Measurements from ENCODE around the gene UGT1A3. TPM values are rescaled to one million over a fixed set of nuclear protein-coding genes. Genes with fewer than 3 reads are reported as not detected.

UGT1A3 gene
- total and polyA plus RNA-seq, 8 donors = 1.3 to 10.7 (median 7.8) TPM; not detected in 4

DNA sequence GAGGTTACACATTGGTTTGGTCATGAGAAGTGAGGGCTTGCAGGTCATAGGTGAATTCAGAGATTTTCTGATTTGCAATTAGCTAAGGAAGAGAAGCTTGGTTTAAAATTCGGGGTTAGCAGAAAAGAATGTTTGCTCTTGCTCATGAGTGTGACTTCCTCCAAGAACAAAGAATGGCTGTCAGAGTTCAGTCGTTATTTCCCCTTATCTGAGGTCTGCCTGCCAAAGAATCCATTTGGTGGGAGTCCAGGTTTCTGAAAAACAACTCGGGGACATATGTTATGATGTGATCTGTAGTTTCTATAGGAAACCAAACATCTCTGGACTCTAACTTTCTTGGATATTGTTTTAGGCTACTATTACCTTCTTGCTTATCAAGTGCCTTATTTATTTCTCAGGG, 39.3 kb upstream of the UGT1A3 start:
- DNase-seq = peak; percentile 57 to 68
- Histone ChIP-seq H3K27ac (peak overlapping the region in 4 of 5 donors; percentile 43 to 82 (median 64)), H3K9me3 (no peaks in the 10 kb centered on the region), H3K4me1 (peaks cover 0 to 31% (median 17%) of the 10 kb centered on the region in 4 donors), H3K36me3 (no peaks in the 10 kb centered on the region), H3K4me3 (no peak overlapping the region), H3K27me3 (no peaks in the 10 kb centered on the region)
- intact Hi-C loops (cut with DNase I; ENCODE audit: low total_unique reads) = no loop called here
- WGBS, 5 donors = 1 to 10% (median 4%) methylated on average over 3 of the region's 3 CpGs
- peak in 1 of 3 donors; percentile 59 for TF ChIP-seq POLR2AphosphoS5 (IDR thresholded peaks at IDR 0.05)
- TF ChIP-seq POLR2A (IDR thresholded peaks at IDR 0.05) = no peak

DNA sequence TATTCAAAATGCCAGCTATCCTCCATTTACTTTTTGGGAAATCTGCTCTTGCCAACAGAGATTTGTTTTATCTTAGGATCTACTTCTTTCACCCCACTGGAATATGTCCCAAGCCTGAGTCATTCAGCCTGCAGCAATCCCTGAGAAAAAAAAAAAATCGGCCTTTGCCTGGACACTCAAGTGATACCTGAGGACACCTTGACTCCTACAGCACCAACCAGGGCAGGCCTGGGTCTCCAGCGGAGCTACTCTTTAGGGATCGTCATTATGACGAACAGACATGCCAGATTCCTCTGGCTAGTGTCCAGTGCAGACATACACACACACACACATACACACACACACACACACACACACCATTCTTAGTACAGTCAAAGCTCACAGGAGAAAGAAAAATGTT, 38.4 kb upstream of the UGT1A3 start:
- DNase-seq = no peak
- Histone ChIP-seq H3K4me1 (peaks cover 0 to 31% (median 17%) of the 10 kb centered on the region in 4 donors), H3K27me3 (no peaks in the 10 kb centered on the region), H3K36me3 (no peaks in the 10 kb centered on the region), H3K4me3 (no peak overlapping the region), H3K9me3 (no peaks in the 10 kb centered on the region), H3K27ac (peak overlapping the region in 4 of 5 donors; percentile 64 to 82 (median 74))
- 51 to 59% (median 55%) methylated on average over 4 of the region's 4 CpGs for WGBS, 5 donors
- intact Hi-C loops (cut with DNase I; ENCODE audit: low total_unique reads) = no loop called here
- no peak for TF ChIP-seq POLR2A (IDR thresholded peaks at IDR 0.05)
- no peak for TF ChIP-seq POLR2AphosphoS5 (IDR thresholded peaks at IDR 0.05)
- no peak for TF ChIP-seq EP300 (IDR thresholded peaks at IDR 0.05)
- TF ChIP-seq, protein P1, sequence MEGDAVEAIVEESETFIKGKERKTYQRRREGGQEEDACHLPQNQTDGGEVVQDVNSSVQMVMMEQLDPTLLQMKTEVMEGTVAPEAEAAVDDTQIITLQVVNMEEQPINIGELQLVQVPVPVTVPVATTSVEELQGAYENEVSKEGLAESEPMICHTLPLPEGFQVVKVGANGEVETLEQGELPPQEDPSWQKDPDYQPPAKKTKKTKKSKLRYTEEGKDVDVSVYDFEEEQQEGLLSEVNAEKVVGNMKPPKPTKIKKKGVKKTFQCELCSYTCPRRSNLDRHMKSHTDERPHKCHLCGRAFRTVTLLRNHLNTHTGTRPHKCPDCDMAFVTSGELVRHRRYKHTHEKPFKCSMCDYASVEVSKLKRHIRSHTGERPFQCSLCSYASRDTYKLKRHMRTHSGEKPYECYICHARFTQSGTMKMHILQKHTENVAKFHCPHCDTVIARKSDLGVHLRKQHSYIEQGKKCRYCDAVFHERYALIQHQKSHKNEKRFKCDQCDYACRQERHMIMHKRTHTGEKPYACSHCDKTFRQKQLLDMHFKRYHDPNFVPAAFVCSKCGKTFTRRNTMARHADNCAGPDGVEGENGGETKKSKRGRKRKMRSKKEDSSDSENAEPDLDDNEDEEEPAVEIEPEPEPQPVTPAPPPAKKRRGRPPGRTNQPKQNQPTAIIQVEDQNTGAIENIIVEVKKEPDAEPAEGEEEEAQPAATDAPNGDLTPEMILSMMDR (IDR thresholded peaks at IDR 0.05) = no peak

DNA sequence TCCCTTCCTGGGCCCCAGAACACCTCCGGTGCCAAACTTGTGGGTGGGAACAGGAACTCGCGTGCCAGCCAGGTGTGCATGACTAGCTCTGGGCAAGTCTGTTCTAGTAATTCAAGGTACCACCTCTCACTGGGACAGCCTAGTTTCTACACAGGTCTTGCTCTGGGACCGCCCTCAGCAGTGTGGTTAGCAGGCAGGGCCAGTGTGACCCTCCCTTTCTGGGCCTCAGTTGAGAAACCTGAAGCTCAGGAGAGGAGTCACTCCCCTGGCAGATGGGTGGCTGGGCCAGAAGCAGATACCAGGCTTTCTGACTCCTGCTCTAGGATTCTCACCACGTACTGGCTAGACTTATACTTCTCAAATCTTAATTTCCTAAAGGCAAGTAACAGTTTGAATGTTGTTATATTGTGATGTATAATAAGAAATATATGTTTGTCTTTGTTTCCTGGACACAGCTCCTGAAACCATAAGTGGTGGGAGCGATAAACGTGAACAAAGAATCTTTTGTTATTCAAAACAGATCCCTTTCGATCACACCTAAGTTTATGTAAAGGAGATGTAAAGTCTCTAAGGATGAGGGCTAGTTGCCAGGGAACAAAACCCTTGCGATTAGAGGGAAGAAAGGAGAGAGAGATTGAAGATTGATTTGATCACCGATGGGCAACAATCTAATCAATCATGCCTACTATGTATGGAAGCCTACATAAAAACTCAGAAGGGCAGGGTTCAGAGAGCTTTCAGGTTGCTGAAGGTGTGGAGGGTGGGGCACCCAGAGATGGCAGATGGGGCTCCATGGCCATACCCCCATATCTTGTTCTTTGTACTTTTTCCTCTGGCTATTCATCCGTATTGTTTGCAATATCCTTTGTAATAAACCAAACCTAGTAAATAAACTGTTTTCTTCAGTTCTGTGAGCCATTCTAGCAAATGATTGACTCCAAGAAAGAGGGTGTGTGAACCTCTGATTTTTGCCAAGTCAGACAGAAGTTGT, 37.1 kb upstream of the UGT1A3 start:
- no peaks in the 10 kb centered on the region for H3K27me3 ChIP-seq
- peaks cover 0 to 31% (median 17%) of the 10 kb centered on the region in 4 donors for H3K4me1 ChIP-seq
- H3K4me3 ChIP-seq = peak overlapping the region in 2 of 4 donors; percentile 12 to 38
- no peaks in the 10 kb centered on the region for H3K9me3 ChIP-seq
- H3K36me3 ChIP-seq = no peaks in the 10 kb centered on the region
- H3K27ac ChIP-seq = peak overlapping the region; percentile 64 to 82 (median 76)
- intact Hi-C loops (cut with DNase I; ENCODE audit: low total_unique reads) = no loop called here
- WGBS, 5 donors = 32 to 55% (median 47%) methylated on average over 10 to 11 of the region's 11 CpGs
- DNase-seq = peak; percentile 46 to 75
- no peak for TF ChIP-seq EP300 (IDR thresholded peaks at IDR 0.05)
- TF ChIP-seq, protein P1 (IDR thresholded peaks at IDR 0.05) = no peak
- peak in 2 of 3 donors; percentile 75 to 79 for TF ChIP-seq POLR2AphosphoS5 (IDR thresholded peaks at IDR 0.05)
- TF ChIP-seq POLR2A (IDR thresholded peaks at IDR 0.05) = peak in 1 of 4 donors; percentile 53

DNA sequence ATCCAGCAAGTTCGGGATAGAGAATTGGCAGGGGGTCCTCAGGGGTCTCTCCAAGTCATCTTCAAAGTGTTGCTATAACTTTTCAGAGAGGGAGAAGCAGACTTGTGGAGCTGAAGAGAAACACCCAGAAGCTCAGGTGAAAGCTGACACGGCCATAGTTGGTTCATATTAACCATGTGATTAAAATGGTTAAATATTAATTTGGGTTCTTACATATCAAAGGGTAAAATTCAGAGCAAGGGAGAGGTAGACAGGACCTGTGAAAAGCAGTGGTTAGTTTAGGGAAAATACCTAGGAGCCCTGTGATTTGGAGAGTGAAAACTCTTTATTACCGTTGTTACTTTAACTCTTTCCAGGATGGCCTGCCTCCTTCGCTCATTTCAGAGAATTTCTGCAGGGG, 36.2 kb upstream of the UGT1A3 start, which contains the start of gene UGT1A6:
Gene UGT1A6 (plus strand): TSS at position 243 of the 400 bp plus-strand sequence. CDS start 115 bp downstream, at position 358.
- TF ChIP-seq POLR2AphosphoS5 (IDR thresholded peaks at IDR 0.05) (no peak), POLR2A (IDR thresholded peaks at IDR 0.05) (no peak), EP300 (IDR thresholded peaks at IDR 0.05) (no peak)
- TF ChIP-seq, protein P1 (IDR thresholded peaks at IDR 0.05) = no peak
- Histone ChIP-seq H3K4me3 (peak within 1 kb of the TSS in 3 of 4 donors; percentile 23 to 38 (median 30)), H3K27ac (peak within 1 kb of the TSS; percentile 64 to 86 (median 76)), H3K9me3 (no peaks in the 10 kb centered on the region), H3K36me3 (no peaks in the 10 kb centered on the region), H3K27me3 (no peaks in the 10 kb centered on the region), H3K4me1 (peaks cover 0 to 31% (median 17%) of the 10 kb centered on the region in 4 donors)
- intact Hi-C loops (cut with DNase I; ENCODE audit: low total_unique reads) = no loop called here
- peak in 1 of 2 donors; percentile 12 for DNase-seq
- 35 to 62% (median 39%) methylated on average over 4 of the region's 4 CpGs for WGBS, 5 donors
